Pons (tissue), 1 donor: ENCODE results near the gene RRP1B.
"Not testable (repeated sequence)": the region's sequence is repeated elsewhere in the genome, so short reads cannot be mapped to it uniquely, and the experiment has no call there.

Experiments used
- DNase-seq: peaks from one replicate; pipeline ENCODE4 v3.0.0-alpha.2; 2016; ENCODE audit warnings: low spot score

Gene RRP1B

GRCh38 chr21:43643193-43643592 lies 16.2 kb upstream of the RRP1B start:
- DNase-seq, result no peak

GRCh38 chr21:43644071-43644470 lies 15.3 kb upstream of the RRP1B start:
- no peak for DNase-seq

GRCh38 chr21:43644609-43645008 lies 14.8 kb upstream of the RRP1B start:
- DNase-seq, result no peak

- peak; percentile 89 for DNase-seq
These were observed 14.0 kb upstream of the RRP1B start for GRCh38 chr21:43645136-43645891.

GRCh38 chr21:43645976-43646375 lies 13.4 kb upstream of the RRP1B start:
- no peak for DNase-seq

- DNase-seq, result peak; percentile 90
These were observed 12.7 kb upstream of the RRP1B start for GRCh38 chr21:43646550-43647260.

GRCh38 chr21:43648171-43648570 lies 11.2 kb upstream of the RRP1B start:
- no peak for DNase-seq

GRCh38 chr21:43651926-43652325 lies 7.4 kb upstream of the RRP1B start:
- not testable (repeated sequence) for DNase-seq

GRCh38 chr21:43652616-43653015 lies 6.7 kb upstream of the RRP1B start:
- no peak for DNase-seq

- DNase-seq, result no peak
These were observed 5.7 kb upstream of the RRP1B start for GRCh38 chr21:43653626-43654025.

GRCh38 chr21:43654806-43655489 lies 4.4 kb upstream of the RRP1B start:
- no peak for DNase-seq

- DNase-seq, result no peak
These were observed 1.8 kb upstream of the RRP1B start for GRCh38 chr21:43657355-43658087.

GRCh38 chr21:43658088-43658741 lies 1.1 kb upstream of the RRP1B start:
- DNase-seq, result no peak

GRCh38 chr21:43658769-43659135 lies 608 bp upstream of the RRP1B start:
- peak; percentile 15 for DNase-seq

GRCh38 chr21:43662286-43662685 lies 2.9 kb downstream of the RRP1B start:
- DNase-seq, result no peak

GRCh38 chr21:43663033-43663432 lies 3.7 kb downstream of the RRP1B start:
- DNase-seq, result no peak

- peak; percentile 53 for DNase-seq
These were observed 5.0 kb downstream of the RRP1B start for GRCh38 chr21:43664358-43664757.

GRCh38 chr21:43665879-43666278 lies 6.5 kb downstream of the RRP1B start:
- no peak for DNase-seq

GRCh38 chr21:43667191-43667904 lies 8.0 kb downstream of the RRP1B start:
- no peak for DNase-seq

- no peak for DNase-seq
These were observed 10.7 kb downstream of the RRP1B start for GRCh38 chr21:43669828-43670605.
